Measurements from ENCODE around the gene OR7G2.

OR7G2 gene

GRCh38 chr19:9052894-9053293, 54.4 kb downstream of the OR7G2 start:
- TF ChIP-seq, protein P1, sequence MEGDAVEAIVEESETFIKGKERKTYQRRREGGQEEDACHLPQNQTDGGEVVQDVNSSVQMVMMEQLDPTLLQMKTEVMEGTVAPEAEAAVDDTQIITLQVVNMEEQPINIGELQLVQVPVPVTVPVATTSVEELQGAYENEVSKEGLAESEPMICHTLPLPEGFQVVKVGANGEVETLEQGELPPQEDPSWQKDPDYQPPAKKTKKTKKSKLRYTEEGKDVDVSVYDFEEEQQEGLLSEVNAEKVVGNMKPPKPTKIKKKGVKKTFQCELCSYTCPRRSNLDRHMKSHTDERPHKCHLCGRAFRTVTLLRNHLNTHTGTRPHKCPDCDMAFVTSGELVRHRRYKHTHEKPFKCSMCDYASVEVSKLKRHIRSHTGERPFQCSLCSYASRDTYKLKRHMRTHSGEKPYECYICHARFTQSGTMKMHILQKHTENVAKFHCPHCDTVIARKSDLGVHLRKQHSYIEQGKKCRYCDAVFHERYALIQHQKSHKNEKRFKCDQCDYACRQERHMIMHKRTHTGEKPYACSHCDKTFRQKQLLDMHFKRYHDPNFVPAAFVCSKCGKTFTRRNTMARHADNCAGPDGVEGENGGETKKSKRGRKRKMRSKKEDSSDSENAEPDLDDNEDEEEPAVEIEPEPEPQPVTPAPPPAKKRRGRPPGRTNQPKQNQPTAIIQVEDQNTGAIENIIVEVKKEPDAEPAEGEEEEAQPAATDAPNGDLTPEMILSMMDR (IDR thresholded peaks at IDR 0.05; ENCODE audit: insufficient read depth, low read length, poor library complexity, severe bottlenecking): no peak
- Histone ChIP-seq H3K36me3 (ENCODE audit: control insufficient read depth, insufficient read depth, low read length) (no peaks in the 10 kb centered on the region), H3K4me3 (replicated peaks; ENCODE audit: low read depth, low read length) (no peak overlapping the region), H3K27me3 (replicated peaks; ENCODE audit: control insufficient read depth, insufficient read depth, low read length) (no peaks in the 10 kb centered on the region)
- no peak for DNase-seq (ENCODE audit: extremely low read depth, insufficient read length)
